ENCODE data around the gene DAZAP1.

The DAZAP1 gene

DNA sequence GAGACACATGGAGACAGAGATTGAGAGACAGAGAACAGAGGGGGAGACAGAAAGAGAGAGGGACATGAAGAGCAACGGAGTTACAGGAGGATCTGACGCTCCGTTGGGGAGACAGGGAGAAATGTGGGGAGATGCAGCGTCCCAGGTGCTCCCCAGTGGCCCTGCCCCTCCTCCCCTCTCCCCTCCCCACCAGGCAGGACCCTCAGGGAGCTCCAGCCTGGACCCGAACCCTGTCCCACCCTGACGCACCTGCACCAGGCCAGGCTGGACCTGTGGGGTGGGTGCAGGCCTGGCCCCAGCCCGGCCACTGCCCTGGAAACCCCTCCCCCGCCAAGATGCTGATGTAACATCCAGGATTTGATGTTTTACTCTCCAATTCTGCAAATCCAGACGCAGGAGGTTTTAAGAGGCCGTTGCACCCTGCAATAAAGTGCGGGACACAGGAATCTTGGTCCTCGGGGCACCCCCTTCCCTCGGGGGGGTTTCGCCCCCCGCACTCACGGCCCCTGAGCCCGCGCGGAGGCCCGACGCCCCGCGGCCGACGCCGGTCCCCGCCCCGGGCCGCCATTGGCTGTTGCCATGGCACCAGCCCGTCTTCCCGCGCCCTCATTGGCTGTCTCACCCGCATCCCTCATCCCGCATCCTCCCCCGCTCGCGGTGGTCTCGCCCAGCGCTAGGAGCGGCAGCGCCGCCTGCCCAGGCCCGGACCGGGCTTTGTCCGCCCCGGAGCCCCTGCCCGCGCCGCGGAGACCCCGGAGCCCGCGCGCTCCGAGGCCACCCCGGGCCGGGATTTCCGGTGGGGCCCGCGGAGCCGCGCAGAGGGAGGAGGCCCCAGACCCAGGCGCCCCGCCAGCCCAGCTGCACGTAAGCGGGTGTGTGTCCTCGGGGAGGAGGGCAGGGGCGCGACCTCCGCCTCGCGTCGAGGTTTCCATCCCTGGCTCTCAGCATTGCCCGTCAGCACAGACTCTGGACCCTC, 42.4 kb downstream of the DAZAP1 start, which contains the start of gene APC2:
TSS of gene APC2 (plus strand) at position 655 of the 976 bp plus-strand sequence. CDS start 2,881 bp downstream, outside the sequence.
- H3K4me3 ChIP-seq (ENCODE audit: control insufficient read depth, low read depth, low read length): peak within 1 kb of the TSS; percentile 36
- TF ChIP-seq, protein P1, sequence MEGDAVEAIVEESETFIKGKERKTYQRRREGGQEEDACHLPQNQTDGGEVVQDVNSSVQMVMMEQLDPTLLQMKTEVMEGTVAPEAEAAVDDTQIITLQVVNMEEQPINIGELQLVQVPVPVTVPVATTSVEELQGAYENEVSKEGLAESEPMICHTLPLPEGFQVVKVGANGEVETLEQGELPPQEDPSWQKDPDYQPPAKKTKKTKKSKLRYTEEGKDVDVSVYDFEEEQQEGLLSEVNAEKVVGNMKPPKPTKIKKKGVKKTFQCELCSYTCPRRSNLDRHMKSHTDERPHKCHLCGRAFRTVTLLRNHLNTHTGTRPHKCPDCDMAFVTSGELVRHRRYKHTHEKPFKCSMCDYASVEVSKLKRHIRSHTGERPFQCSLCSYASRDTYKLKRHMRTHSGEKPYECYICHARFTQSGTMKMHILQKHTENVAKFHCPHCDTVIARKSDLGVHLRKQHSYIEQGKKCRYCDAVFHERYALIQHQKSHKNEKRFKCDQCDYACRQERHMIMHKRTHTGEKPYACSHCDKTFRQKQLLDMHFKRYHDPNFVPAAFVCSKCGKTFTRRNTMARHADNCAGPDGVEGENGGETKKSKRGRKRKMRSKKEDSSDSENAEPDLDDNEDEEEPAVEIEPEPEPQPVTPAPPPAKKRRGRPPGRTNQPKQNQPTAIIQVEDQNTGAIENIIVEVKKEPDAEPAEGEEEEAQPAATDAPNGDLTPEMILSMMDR (IDR thresholded peaks at IDR 0.05; ENCODE audit: control insufficient read depth, insufficient read depth, low read depth, low read length, missing control alignments): no peak
- no peak for DNase-seq (ENCODE audit: low read depth)

DNA sequence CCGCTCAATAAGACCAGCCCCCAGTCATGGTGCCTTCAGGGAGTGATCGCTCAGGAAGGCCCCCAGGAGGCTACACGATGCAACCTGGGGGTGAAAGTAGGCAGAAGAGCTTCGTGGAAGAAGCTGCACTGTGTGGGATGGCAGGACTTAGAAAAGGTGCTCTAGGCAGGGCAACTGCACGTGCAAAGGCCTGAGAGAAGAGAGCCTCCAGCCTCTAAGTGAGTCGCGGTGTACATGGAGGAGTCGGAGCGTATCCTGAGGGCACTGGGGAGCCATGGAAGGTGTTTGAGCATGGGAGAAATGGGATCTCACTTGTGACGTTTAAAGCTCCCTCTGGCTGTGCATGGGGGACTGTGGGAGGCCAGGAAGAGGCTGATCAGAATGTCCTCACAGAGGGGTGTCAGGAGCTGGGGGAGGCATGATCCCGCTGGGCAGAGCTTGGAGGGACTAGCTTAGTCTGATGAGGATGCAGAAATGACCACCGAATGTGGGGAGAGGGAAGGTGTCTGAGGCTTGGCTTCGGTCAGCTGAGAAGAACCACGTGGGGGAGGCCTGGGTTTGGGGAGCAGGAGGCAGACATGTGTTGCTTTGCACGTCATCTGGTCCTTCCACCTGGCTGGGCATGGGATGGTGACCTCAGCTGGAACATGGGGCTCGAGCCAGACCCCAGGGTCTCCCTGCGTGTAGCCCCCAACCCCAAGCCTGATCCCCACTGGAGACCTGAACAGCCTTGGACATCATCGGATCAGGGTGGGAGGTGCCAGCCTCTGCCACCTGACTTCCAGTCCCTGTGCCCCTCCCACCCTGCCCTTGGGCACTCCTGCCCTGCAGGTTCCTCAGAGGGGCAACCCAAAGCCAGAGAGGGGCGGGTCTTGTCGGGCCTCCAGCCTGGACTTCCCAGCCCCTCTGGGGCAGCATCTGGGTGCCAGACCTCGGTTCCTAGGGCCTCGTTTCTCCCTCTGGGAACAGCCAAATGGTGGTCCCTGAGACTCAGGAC, 43.6 kb downstream of the DAZAP1 start:
- no peak overlapping the region for H3K4me3 ChIP-seq (ENCODE audit: control insufficient read depth, low read depth, low read length)
- TF ChIP-seq, protein P1 (IDR thresholded peaks at IDR 0.05; ENCODE audit: control insufficient read depth, insufficient read depth, low read depth, low read length, missing control alignments): no peak
- no peak for DNase-seq (ENCODE audit: low read depth)

DNA sequence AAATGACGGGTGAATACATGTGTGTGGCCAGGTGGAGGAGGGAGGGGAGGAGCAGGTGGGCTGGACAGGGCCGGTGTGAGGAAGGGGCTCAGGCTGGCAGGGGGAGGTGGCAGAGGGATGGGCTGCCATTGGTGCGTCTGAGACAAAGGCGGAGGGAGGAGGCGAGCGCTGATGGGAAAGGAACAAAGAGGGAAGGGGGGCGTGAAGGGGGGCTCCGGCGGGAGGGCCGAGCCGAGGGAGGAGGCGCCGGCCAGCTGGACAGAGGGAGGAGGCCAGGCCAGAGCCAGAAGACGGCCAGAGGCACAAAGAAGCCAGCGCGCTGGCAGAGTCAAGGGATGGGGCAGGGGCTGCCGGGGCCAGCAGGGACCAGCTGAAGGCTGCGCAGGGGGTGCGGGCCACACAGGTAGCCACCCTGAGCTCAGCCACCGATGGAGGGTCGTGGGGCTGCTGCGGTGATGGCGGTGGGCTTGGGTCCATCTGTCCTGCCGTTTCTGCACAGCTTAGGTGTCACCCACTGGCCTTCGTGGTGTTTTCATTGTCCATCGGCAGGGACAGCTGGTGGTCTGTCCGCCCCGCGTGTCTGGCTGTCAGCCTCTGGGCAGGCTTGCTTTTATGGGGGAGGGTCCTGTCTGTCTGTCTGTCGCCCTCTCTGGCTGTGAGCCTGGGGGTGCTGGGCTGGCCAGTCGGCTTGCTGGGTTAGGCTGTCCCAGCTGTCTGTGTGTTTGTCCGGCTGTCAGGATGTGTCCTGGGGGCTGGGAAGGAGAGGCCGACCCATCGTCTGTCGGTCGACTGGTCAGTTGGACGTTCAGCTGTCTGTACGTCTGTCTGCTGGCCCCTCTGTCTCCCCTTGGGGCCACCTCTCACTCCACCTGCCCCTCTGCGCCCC, 44.8 kb downstream of the DAZAP1 start:
- H3K4me3 ChIP-seq (ENCODE audit: control insufficient read depth, low read depth, low read length): no peak overlapping the region
- TF ChIP-seq, protein P1 (IDR thresholded peaks at IDR 0.05; ENCODE audit: control insufficient read depth, insufficient read depth, low read depth, low read length, missing control alignments): no peak
- no peak for DNase-seq (ENCODE audit: low read depth)

DNA sequence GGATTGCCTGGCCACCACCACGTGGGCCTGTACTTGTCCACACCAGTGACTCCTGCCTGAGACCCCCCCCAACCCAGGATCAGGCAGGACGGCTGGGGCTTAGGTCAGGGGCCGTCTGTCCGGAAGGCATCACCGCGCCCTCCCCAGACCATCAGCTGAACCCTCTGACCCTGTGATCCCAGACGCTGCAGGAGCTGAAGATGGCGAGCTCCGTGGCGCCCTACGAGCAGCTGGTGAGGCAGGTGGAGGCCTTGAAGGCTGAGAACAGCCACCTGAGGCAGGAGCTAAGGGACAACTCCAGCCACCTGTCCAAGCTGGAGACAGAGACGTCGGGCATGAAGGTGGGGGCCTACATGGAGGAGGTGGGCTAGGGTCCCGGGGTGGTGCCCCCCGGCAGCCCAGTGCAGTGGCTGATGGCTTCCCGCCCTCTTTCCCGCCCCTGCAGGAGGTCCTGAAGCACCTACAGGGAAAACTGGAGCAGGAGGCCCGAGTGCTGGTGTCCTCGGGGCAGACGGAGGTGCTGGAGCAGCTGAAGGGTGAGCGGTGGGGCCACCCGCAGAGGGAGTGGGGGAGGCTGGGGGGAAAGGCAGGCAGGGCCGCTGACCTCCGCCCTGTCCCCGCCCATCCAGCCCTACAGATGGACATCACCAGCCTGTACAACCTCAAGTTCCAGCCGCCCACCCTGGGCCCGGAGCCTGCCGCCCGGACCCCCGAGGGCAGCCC, 45.6 kb downstream of the DAZAP1 start:
- no peak for DNase-seq (ENCODE audit: low read depth)
- H3K4me3 ChIP-seq (ENCODE audit: control insufficient read depth, low read depth, low read length): no peak overlapping the region
- TF ChIP-seq, protein P1 (IDR thresholded peaks at IDR 0.05; ENCODE audit: control insufficient read depth, insufficient read depth, low read depth, low read length, missing control alignments): no peak

DNA sequence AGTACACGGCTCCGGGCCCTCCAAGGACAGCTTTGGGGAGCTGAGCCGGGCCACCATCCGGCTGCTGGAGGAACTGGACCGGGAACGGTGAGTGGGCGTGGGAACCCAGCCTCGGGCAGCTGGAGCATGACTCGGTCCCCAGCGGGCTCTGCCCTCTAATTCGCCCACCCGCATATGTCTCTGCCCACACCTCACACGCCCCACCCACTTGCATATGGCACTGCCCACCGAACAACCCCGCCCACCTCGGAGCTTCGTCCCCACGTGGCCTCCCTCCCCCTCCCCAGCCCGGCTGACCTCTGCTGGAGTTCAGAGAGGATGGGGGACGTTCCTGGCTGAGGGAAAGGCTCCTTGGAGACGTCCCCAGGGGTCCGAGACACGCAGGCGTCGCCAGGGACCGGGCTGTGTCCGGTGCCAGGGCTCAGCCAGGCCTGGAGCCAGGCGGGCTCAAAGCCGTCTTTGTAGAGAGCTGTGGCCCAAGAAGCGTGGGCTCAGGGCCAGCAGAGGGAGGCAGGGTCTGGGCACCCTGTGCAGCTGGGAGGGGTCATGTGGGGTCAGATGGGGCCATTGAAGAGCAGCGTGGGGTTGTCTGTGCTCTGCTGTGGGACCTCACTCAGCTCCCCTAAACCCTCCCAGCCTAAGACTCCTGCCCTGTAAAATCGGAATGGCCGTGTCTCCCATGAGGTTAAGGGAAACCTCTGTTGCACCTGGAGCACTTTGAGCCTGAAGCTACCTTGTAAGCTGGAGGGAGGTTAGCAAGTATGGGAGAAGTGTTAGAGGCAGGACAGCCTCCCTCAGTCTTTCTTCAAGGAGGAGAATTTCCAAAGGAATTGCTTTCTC, 46.4 kb downstream of the DAZAP1 start:
- H3K4me3 ChIP-seq (ENCODE audit: control insufficient read depth, low read depth, low read length): no peak overlapping the region
- TF ChIP-seq, protein P1 (IDR thresholded peaks at IDR 0.05; ENCODE audit: control insufficient read depth, insufficient read depth, low read depth, low read length, missing control alignments): no peak
- DNase-seq (ENCODE audit: low read depth): no peak
